Activated CD4-positive, alpha-beta memory T cell treated with anti-CD3 and anti-CD28 coated beads for 36 hours (primary cell): ENCODE data around the gene PTCH1. TPM values are rescaled to one million over a fixed set of nuclear protein-coding genes. Genes with fewer than 3 reads are reported as not detected.

Experiments used
- CTCF ChIA-PET: fragments of 350-600 bp; sonication (Branson Sonifier 250); formaldehyde crosslinking; loops from one replicate; lab custom pipeline; 2021; ENCODE audit warnings: antibody characterized with exemption, inconsistent platforms; lab: Charles Lee
- POLR2A ChIA-PET: fragments of 350-600 bp; sonication (Branson Sonifier 250); formaldehyde crosslinking; loops from one replicate; lab custom pipeline; 2021; ENCODE audit warnings: antibody characterized with exemption; lab: Charles Lee
- DNase-seq: peaks from one replicate; pipeline ENCODE4 v3.0.0-alpha.2; 2020
- H3K27ac Mint-ChIP-seq: one replicate; pipeline ENCODE4 v1.8.0; 2021; ENCODE audit warnings: mixed read lengths
- H3K27me3 Mint-ChIP-seq: one replicate; pipeline ENCODE4 v1.8.0; 2021; ENCODE audit warnings: mixed read lengths
- H3K36me3 Mint-ChIP-seq: one replicate; pipeline ENCODE4 v1.8.0; 2021; ENCODE audit warnings: mixed read lengths
- H3K4me1 Mint-ChIP-seq: one replicate; pipeline ENCODE4 v1.8.0; 2021; ENCODE audit warnings: low read depth, mixed read lengths
- H3K4me3 Mint-ChIP-seq: one replicate; pipeline ENCODE4 v1.8.0; 2021; ENCODE audit warnings: mild to moderate bottlenecking, mixed read lengths
- H3K9me3 Mint-ChIP-seq: one replicate; pipeline ENCODE4 v1.8.0; 2021; ENCODE audit warnings: mixed read lengths
- intact Hi-C: fragments of 100-400 bp; cut with micrococcal nuclease; formaldehyde crosslinking; loops from one replicate; pipeline ENCODE4 v1.15.1; 2023
- total RNA-seq, 2 experiments: library from RNA; stranded (reverse); gene quantifications; one replicate each; pipeline ENCODE4 v1.2.3, GENCODE V29; 2021

PTCH1 gene
- total RNA-seq, 2 experiments from 2014 or later = 3.9 to 6.3 TPM

- intact Hi-C loops = loop anchor here (5.0 kb wide), 1 partner anchor 86 kb away; no protein-coding TSS in a partner anchor
- H3K9me3 Mint-ChIP-seq = peaks cover 38% of the 10 kb centered on the region
- H3K27me3 Mint-ChIP-seq = no peaks in the 10 kb centered on the region
- H3K4me1 Mint-ChIP-seq = peaks cover 9% of the 10 kb centered on the region
- ChIA-PET CTCF (no interaction called here), POLR2A (interaction anchor here (1.2 kb wide), 1 partner anchor 91 kb away, joined by 3 read pairs; the partner anchor contains the start of gene PTCH1)
- no peak overlapping the region for H3K27ac Mint-ChIP-seq
- H3K36me3 Mint-ChIP-seq = peaks cover 7% of the 10 kb centered on the region
- no peak for DNase-seq
- peak overlapping the region; percentile 70 for H3K4me3 Mint-ChIP-seq
Observed at GRCh38 chr9:95425910-95426551, 90.7 kb downstream of the PTCH1 start.

- intact Hi-C loops = no loop called here
- POLR2A ChIA-PET = no interaction called here
- no peak overlapping the region for H3K4me3 Mint-ChIP-seq
Observed at GRCh38 chr9:95422650-95423049, 94.1 kb downstream of the PTCH1 start.

GRCh38 chr9:95420518-95420917 lies 96.3 kb downstream of the PTCH1 start:
- intact Hi-C loops = no loop called here
- H3K9me3 Mint-ChIP-seq = peaks cover 23% of the 10 kb centered on the region
- no peaks in the 10 kb centered on the region for H3K27me3 Mint-ChIP-seq
- H3K27ac Mint-ChIP-seq = no peak overlapping the region
- ChIA-PET CTCF (no interaction called here), POLR2A (no interaction called here)
- no peak for DNase-seq
- peaks cover 7% of the 10 kb centered on the region for H3K36me3 Mint-ChIP-seq
- H3K4me1 Mint-ChIP-seq = peaks cover 2% of the 10 kb centered on the region
- no peak overlapping the region for H3K4me3 Mint-ChIP-seq

More at GRCh38 chr9:95422650-95423049, 94.1 kb downstream of the PTCH1 start:
- no peak for DNase-seq
- Mint-ChIP-seq H3K9me3 (peaks cover 19% of the 10 kb centered on the region), H3K27ac (no peak overlapping the region), H3K27me3 (no peaks in the 10 kb centered on the region), H3K36me3 (peaks cover 7% of the 10 kb centered on the region), H3K4me1 (peaks cover 11% of the 10 kb centered on the region)
- CTCF ChIA-PET = interaction anchor here (0.7 kb wide), 1 partner anchor 648 kb away, joined by 3 read pairs; no protein-coding TSS in a partner anchor

- ChIA-PET POLR2A (no interaction called here), CTCF (no interaction called here)
- intact Hi-C loops = no loop called here
- Mint-ChIP-seq H3K4me1 (peaks cover 2% of the 10 kb centered on the region), H3K4me3 (no peak overlapping the region), H3K9me3 (peaks cover 23% of the 10 kb centered on the region), H3K27me3 (no peaks in the 10 kb centered on the region), H3K27ac (no peak overlapping the region), H3K36me3 (peaks cover 7% of the 10 kb centered on the region)
- no peak for DNase-seq
Observed at GRCh38 chr9:95419444-95419843, 97.3 kb downstream of the PTCH1 start.

- CTCF ChIA-PET = no interaction called here
- H3K27me3 Mint-ChIP-seq = no peaks in the 10 kb centered on the region
- no peak overlapping the region for H3K4me3 Mint-ChIP-seq
- H3K9me3 Mint-ChIP-seq = peaks cover 3% of the 10 kb centered on the region
- no peak for DNase-seq
- POLR2A ChIA-PET = no interaction called here
- peaks cover 2% of the 10 kb centered on the region for H3K4me1 Mint-ChIP-seq
- no peak overlapping the region for H3K27ac Mint-ChIP-seq
- H3K36me3 Mint-ChIP-seq = no peaks in the 10 kb centered on the region
- intact Hi-C loops = no loop called here
Observed at GRCh38 chr9:95415158-95415557, 101.6 kb downstream of the PTCH1 start.

GRCh38 chr9:95413793-95414192 lies 103.0 kb downstream of the PTCH1 start:
- ChIA-PET CTCF (no interaction called here), POLR2A (no interaction called here)
- Mint-ChIP-seq H3K9me3 (peaks cover 3% of the 10 kb centered on the region), H3K27me3 (no peaks in the 10 kb centered on the region), H3K4me3 (no peak overlapping the region), H3K27ac (no peak overlapping the region), H3K4me1 (no peaks in the 10 kb centered on the region), H3K36me3 (no peaks in the 10 kb centered on the region)
- intact Hi-C loops = no loop called here
- no peak for DNase-seq

GRCh38 chr9:95411054-95411892 lies 105.5 kb downstream of the PTCH1 start:
- Mint-ChIP-seq H3K27ac (no peak overlapping the region), H3K36me3 (no peaks in the 10 kb centered on the region), H3K4me3 (no peak overlapping the region), H3K27me3 (no peaks in the 10 kb centered on the region), H3K4me1 (no peaks in the 10 kb centered on the region), H3K9me3 (no peaks in the 10 kb centered on the region)
- CTCF ChIA-PET = no interaction called here
- POLR2A ChIA-PET = no interaction called here
- intact Hi-C loops = no loop called here
- DNase-seq = no peak

GRCh38 chr9:95409650-95410426 lies 106.9 kb downstream of the PTCH1 start:
- intact Hi-C loops = no loop called here
- H3K9me3 Mint-ChIP-seq = no peaks in the 10 kb centered on the region
- H3K36me3 Mint-ChIP-seq = no peaks in the 10 kb centered on the region
- no peak overlapping the region for H3K27ac Mint-ChIP-seq
- POLR2A ChIA-PET = no interaction called here
- DNase-seq = no peak
- H3K27me3 Mint-ChIP-seq = no peaks in the 10 kb centered on the region
- no peaks in the 10 kb centered on the region for H3K4me1 Mint-ChIP-seq
- H3K4me3 Mint-ChIP-seq = no peak overlapping the region
- CTCF ChIA-PET = no interaction called here

GRCh38 chr9:95407524-95407923 lies 109.2 kb downstream of the PTCH1 start:
- ChIA-PET CTCF (no interaction called here), POLR2A (no interaction called here)
- no peak overlapping the region for H3K4me3 Mint-ChIP-seq
- H3K27me3 Mint-ChIP-seq = peaks cover 1% of the 10 kb centered on the region
- H3K36me3 Mint-ChIP-seq = no peaks in the 10 kb centered on the region
- no peaks in the 10 kb centered on the region for H3K4me1 Mint-ChIP-seq
- DNase-seq = no peak
- no peak overlapping the region for H3K27ac Mint-ChIP-seq
- peaks cover 3% of the 10 kb centered on the region for H3K9me3 Mint-ChIP-seq
- intact Hi-C loops = no loop called here

- CTCF ChIA-PET = no interaction called here
- no peak overlapping the region for H3K27ac Mint-ChIP-seq
- peaks cover 4% of the 10 kb centered on the region for H3K9me3 Mint-ChIP-seq
- DNase-seq = no peak
- H3K4me1 Mint-ChIP-seq = no peaks in the 10 kb centered on the region
- intact Hi-C loops = no loop called here
- H3K36me3 Mint-ChIP-seq = peaks cover 2% of the 10 kb centered on the region
- peaks cover 2% of the 10 kb centered on the region for H3K27me3 Mint-ChIP-seq
- POLR2A ChIA-PET = no interaction called here
- H3K4me3 Mint-ChIP-seq = no peak overlapping the region
Observed at GRCh38 chr9:95406121-95406520, 110.7 kb downstream of the PTCH1 start.

- H3K36me3 Mint-ChIP-seq = peaks cover 2% of the 10 kb centered on the region
- H3K9me3 Mint-ChIP-seq = peaks cover 19% of the 10 kb centered on the region
- ChIA-PET POLR2A (no interaction called here), CTCF (no interaction called here)
- H3K4me1 Mint-ChIP-seq = no peaks in the 10 kb centered on the region
- H3K27me3 Mint-ChIP-seq = peaks cover 5% of the 10 kb centered on the region
- no peak for DNase-seq
- H3K4me3 Mint-ChIP-seq = no peak overlapping the region
- intact Hi-C loops = no loop called here
- H3K27ac Mint-ChIP-seq = no peak overlapping the region
Observed at GRCh38 chr9:95399261-95399660, 117.5 kb downstream of the PTCH1 start.
